B cell (primary cell): ENCODE measurements around the gene CNST. TPM values are rescaled to one million over a fixed set of nuclear protein-coding genes. Genes with fewer than 3 reads are reported as not detected.

Experiments used
- ATAC-seq: fragments of 200-7000 bp; cut with Tn5 transposase; one replicate; pipeline ENCODE4 v1.10.0; 2021; ENCODE audit warnings: low read depth, mild to moderate bottlenecking, moderate number of reproducible peaks, moderate library complexity
- CTCF ChIA-PET: fragments of 350-600 bp; sonication (Branson Sonifier 250); formaldehyde crosslinking; loops from one replicate; lab custom pipeline; 2021; ENCODE audit warnings: antibody characterized with exemption, inconsistent platforms; lab: Charles Lee
- POLR2A ChIA-PET: fragments of 350-600 bp; sonication (Branson Sonifier 250); formaldehyde crosslinking; loops from one replicate; lab custom pipeline; 2021; ENCODE audit warnings: antibody characterized with exemption; lab: Charles Lee
- DNase-seq: peaks from one replicate; pipeline ENCODE4 v3.0.0; 2013
- H2AFZ ChIP-seq: 2 replicates; pipeline ENCODE4 v1.6.1; 2012; ENCODE audit warnings: mild to moderate bottlenecking, low read depth, low read length; ENCODE audit not compliant: insufficient read depth, poor library complexity, severe bottlenecking
- H3K27ac ChIP-seq, 2 donors: 1 replicate in 1 of 2; 2 replicates in 1 of 2; pipeline ENCODE4 v1.5.1; 2012 to 2013; ENCODE audit warnings: low read length in 2 of 2, mild to moderate bottlenecking in 2 of 2, moderate library complexity in 1 of 2
- H3K27me3 ChIP-seq, 4 experiments: fragments of 200-600 bp in 1 of 4; sonication (generic) in 1 of 4; replicated peaks in 1 of 4; 1 replicate in 2 of 4; 2 replicates in 2 of 4; pipeline versions ENCODE4 v1.6.1 to v1.7.0; 2013 to 2016; ENCODE audit warnings: low read length in 3 of 4, mild to moderate bottlenecking in 2 of 4, mixed read lengths in 1 of 4, moderate library complexity in 1 of 4; ENCODE audit not compliant: insufficient read depth in 4 of 4, control insufficient read depth in 3 of 4; ENCODE audit errors: control extremely low read depth in 1 of 4
- H3K36me3 ChIP-seq, 2 experiments: replicated peaks in 1 of 2; 1 replicate in 1 of 2; 2 replicates in 1 of 2; pipeline versions ENCODE4 v1.6.1 to v1.7.1; 2013; ENCODE audit warnings: low read length in 1 of 2; ENCODE audit not compliant: insufficient read depth in 2 of 2, control insufficient read depth in 1 of 2; ENCODE audit errors: control extremely low read depth in 1 of 2, extremely low read depth in 1 of 2
- H3K4me1 ChIP-seq, 2 donors: fragments of 200-600 bp in 1 of 2; sonication (generic) in 1 of 2; 1 replicate in 1 of 2; 2 replicates in 1 of 2; pipeline versions ENCODE4 v1.5.1 to v1.6.1; 2013 to 2017; ENCODE audit warnings: low read length in 2 of 2; ENCODE audit not compliant: control insufficient read depth in 2 of 2, insufficient read depth in 2 of 2
- H3K4me2 ChIP-seq: replicated peaks from 2 replicates; pipeline ENCODE3; 2012; ENCODE audit warnings: mild to moderate bottlenecking, low read depth, low read length; ENCODE audit not compliant: poor library complexity, severe bottlenecking
- H3K4me3 ChIP-seq, 5 experiments: fragments of 200-600 bp in 1 of 5; sonication (generic) in 1 of 5; 1 replicate in 3 of 5; 2 replicates in 2 of 5; pipeline versions ENCODE4 v1.5.1 to v1.7.0; 2011 to 2016; ENCODE audit warnings: low read length in 4 of 5, mild to moderate bottlenecking in 4 of 5, low read depth in 2 of 5, control low read depth in 1 of 5, moderate library complexity in 1 of 5; ENCODE audit not compliant: insufficient read depth in 1 of 5; ENCODE audit errors: control extremely low read depth in 1 of 5, extremely low read depth in 1 of 5
- H3K79me2 ChIP-seq: fragments of 200-600 bp; sonication (generic); one replicate; pipeline ENCODE4 v1.6.0; 2016; ENCODE audit warnings: low read length; ENCODE audit not compliant: control insufficient read depth, insufficient read depth
- H3K9ac ChIP-seq: fragments of 200-600 bp; sonication (generic); 2 replicates; pipeline ENCODE4 v1.6.1; 2017; ENCODE audit warnings: mild to moderate bottlenecking, low read length, moderate library complexity
- H3K9me3 ChIP-seq, 3 donors: one replicate each; pipeline versions ENCODE4 v1.6.1 to v1.7.1; 2013; ENCODE audit warnings: low read length in 2 of 3; ENCODE audit not compliant: control insufficient read depth in 2 of 3, insufficient read depth in 1 of 3; ENCODE audit errors: control extremely low read depth in 1 of 3
- H4K20me1 ChIP-seq: 2 replicates; pipeline ENCODE4 v1.6.0; 2012; ENCODE audit warnings: mild to moderate bottlenecking, low read length; ENCODE audit not compliant: insufficient read depth, control insufficient read depth, poor library complexity, severe bottlenecking
- H3K27ac Mint-ChIP-seq: one replicate; pipeline ENCODE4 v1.8.0; 2021; ENCODE audit warnings: mixed read lengths
- H3K27me3 Mint-ChIP-seq: one replicate; pipeline ENCODE4 v1.8.0; 2021; ENCODE audit warnings: mixed read lengths
- H3K4me1 Mint-ChIP-seq: one replicate; pipeline ENCODE4 v1.8.0; 2021; ENCODE audit warnings: mixed read lengths
- H3K4me3 Mint-ChIP-seq: one replicate; pipeline ENCODE4 v1.8.0; 2021; ENCODE audit warnings: mixed read lengths
- H3K9me3 Mint-ChIP-seq: one replicate; pipeline ENCODE4 v1.8.0; 2022; ENCODE audit warnings: mixed read lengths; ENCODE audit not compliant: insufficient read depth
- CTCF ChIP-seq: fragments of 200-600 bp; IDR thresholded peaks from one replicate; pipeline ENCODE4 v1.8.0; 2022; ENCODE audit warnings: antibody characterized with exemption, mild to moderate bottlenecking
- EZH2 ChIP-seq: IDR thresholded peaks from 2 replicates; pipeline ENCODE4 v1.6.1; 2012; ENCODE audit warnings: borderline replicate concordance, low read depth, mild to moderate bottlenecking, moderate library complexity, low read length; ENCODE audit not compliant: insufficient read depth, poor library complexity, severe bottlenecking
- WGBS: methylation state at CpG from one replicate; pipeline ENCODE4 v1.1.5; 2013; ENCODE audit warnings: missing lambda C conversion rate; ENCODE audit not compliant: insufficient coverage; 5-methylcytosine and 5-hydroxymethylcytosine counted together
- intact Hi-C: fragments of 100-400 bp; cut with micrococcal nuclease; formaldehyde crosslinking; loops from one replicate; pipeline ENCODE4 v1.10.0; 2022
- polyA plus RNA-seq: library from polyadenylated mRNA; depleted of rRNA; stranded (reverse); fragments of >200 nt; gene quantifications from 2 replicates; pipeline ENCODE4 v1.2.3, GENCODE V29; 2012
- total RNA-seq, 2 donors: library from RNA; stranded (reverse); fragments of 120-200 nt in 1 of 2; gene quantifications; 1 replicate in 1 of 2; 2 replicates in 1 of 2; pipeline versions ENCODE4 v1.2.3 to v1.2.4, GENCODE V29; 2013 to 2022

CNST gene
- total and polyA plus RNA-seq, 2 donors (not counting 1 experiment from before 2014, with no cell fraction given): 26.9 to 54.0 TPM

GRCh38 chr1:246608616-246609376 is 42.5 kb downstream of the CNST start:
- Histone ChIP-seq H3K4me2 (no peak overlapping the region), H3K4me1 (no peaks in the 10 kb centered on the region), H4K20me1 (peaks cover 79% of the 10 kb centered on the region), H3K27ac (no peak overlapping the region), H2AFZ (no peak overlapping the region), H3K79me2 (peaks cover 75% of the 10 kb centered on the region), H3K27me3 (no peaks in the 10 kb centered on the region), H3K9me3 (peaks cover 0 to 3% (median 0%) of the 10 kb centered on the region in 3 donors), H3K9ac (no peak overlapping the region), H3K4me3 (no peak overlapping the region), H3K36me3 (peaks cover 3 to 6% of the 10 kb centered on the region in 2 experiments)
- Mint-ChIP-seq H3K27ac (peak overlapping the region; percentile 37), H3K4me1 (peaks cover 36% of the 10 kb centered on the region), H3K27me3 (no peaks in the 10 kb centered on the region), H3K4me3 (no peak overlapping the region), H3K9me3 (no peaks in the 10 kb centered on the region)
- WGBS: 80% methylated on average over 13 of the region's 18 CpGs
- ChIA-PET POLR2A (no interaction called here), CTCF (no interaction called here)
- intact Hi-C loops: no loop called here
- TF ChIP-seq EZH2 (no peak), CTCF (no peak)
- DNase-seq (no peak), ATAC-seq (no peak)

GRCh38 chr1:246609632-246610031 is 43.4 kb downstream of the CNST start:
- DNase-seq (no peak), ATAC-seq (no peak)
- Histone ChIP-seq H3K9ac (no peak overlapping the region), H3K27me3 (no peaks in the 10 kb centered on the region), H4K20me1 (peaks cover 75% of the 10 kb centered on the region), H3K36me3 (peaks cover 3 to 6% of the 10 kb centered on the region in 2 experiments), H3K4me1 (no peaks in the 10 kb centered on the region), H3K4me2 (no peak overlapping the region), H2AFZ (no peak overlapping the region), H3K27ac (no peak overlapping the region), H3K9me3 (peaks cover 0 to 3% (median 0%) of the 10 kb centered on the region in 3 donors), H3K79me2 (peaks cover 72% of the 10 kb centered on the region), H3K4me3 (no peak overlapping the region)
- no CpG with 5 or more reads among the region's 4 CpGs for WGBS
- CTCF ChIA-PET: interaction anchor here (0.6 kb wide), 1 partner anchor 17 kb away, joined by 3 read pairs; no protein-coding TSS in a partner anchor
- H3K27me3 Mint-ChIP-seq: no peaks in the 10 kb centered on the region
- no peaks in the 10 kb centered on the region for H3K9me3 Mint-ChIP-seq
- TF ChIP-seq CTCF: no peak
- no peak for TF ChIP-seq EZH2
- H3K4me1 Mint-ChIP-seq: peaks cover 38% of the 10 kb centered on the region
- H3K4me3 Mint-ChIP-seq: no peak overlapping the region
- POLR2A ChIA-PET: no interaction called here
- intact Hi-C loops: no loop called here
- H3K27ac Mint-ChIP-seq: no peak overlapping the region
